Measurements from ENCODE around the gene MRGPRG.

MRGPRG gene

GRCh38 chr11:3206156-3206921, 12.3 kb downstream of the MRGPRG start:
- DNase-seq (ENCODE audit: extremely low spot score): no peak
- TF ChIP-seq CTCF (IDR thresholded peaks at IDR 0.05; ENCODE audit: control extremely low read depth, extremely low read depth, low read depth, missing control alignments): no peak
- ChIA-PET CTCF (no interaction called here), POLR2A (no interaction called here)

- no peak for DNase-seq (ENCODE audit: extremely low spot score)
- ChIA-PET POLR2A (no interaction called here), CTCF (no interaction called here)
- TF ChIP-seq CTCF (IDR thresholded peaks at IDR 0.05; ENCODE audit: control extremely low read depth, extremely low read depth, low read depth, missing control alignments): no peak
These were observed 13.1 kb downstream of the MRGPRG start for GRCh38 chr11:3205261-3206155.

- no peak for TF ChIP-seq CTCF (IDR thresholded peaks at IDR 0.05; ENCODE audit: control extremely low read depth, extremely low read depth, low read depth, missing control alignments)
- POLR2A ChIA-PET: interaction anchor here (0.6 kb wide), 1 partner anchor 69 kb away, joined by 3 read pairs; no protein-coding TSS in a partner anchor
- CTCF ChIA-PET: no interaction called here
- DNase-seq (ENCODE audit: extremely low spot score): no peak
These were observed 14.2 kb downstream of the MRGPRG start for GRCh38 chr11:3204141-3205015.

- TF ChIP-seq CTCF (IDR thresholded peaks at IDR 0.05; ENCODE audit: control extremely low read depth, extremely low read depth, low read depth, missing control alignments): no peak
- POLR2A ChIA-PET: no interaction called here
- CTCF ChIA-PET: no interaction called here
- DNase-seq (ENCODE audit: extremely low spot score): no peak
These were observed 15.2 kb downstream of the MRGPRG start for GRCh38 chr11:3203221-3204043.

GRCh38 chr11:3202759-3203158, 15.9 kb downstream of the MRGPRG start:
- TF ChIP-seq CTCF (IDR thresholded peaks at IDR 0.05; ENCODE audit: control extremely low read depth, extremely low read depth, low read depth, missing control alignments): no peak
- no peak for DNase-seq (ENCODE audit: extremely low spot score)
- CTCF ChIA-PET: no interaction called here
- POLR2A ChIA-PET: no interaction called here

Measured in GM10248 (cell line).